Heart left ventricle (tissue), 16 donors: Measurements from ENCODE around the gene STK25. TPM values are rescaled to one million over a fixed set of nuclear protein-coding genes. Genes with fewer than 3 reads are reported as not detected.
A peak's percentile ranks its signal among the peaks of the same experiment; 100 is the strongest.

ENCODE experiments used
- ATAC-seq, 4 donors: fragments of 200-7000 bp; cut with Tn5 transposase; one replicate each; pipeline ENCODE4 v1.9.1; 2020 to 2022; ENCODE audit warnings: moderate library complexity in 4 of 4, mild to moderate bottlenecking in 3 of 4, moderate number of reproducible peaks in 1 of 4
- DNase-seq, 5 donors: peaks; one replicate each; pipeline ENCODE4 v3.0.0-alpha.2; 2020
- H3K27ac ChIP-seq, 12 donors: fragments of 200-600 bp; sonication (generic) in 4 of 12; one replicate each; pipeline versions ENCODE4 v1.5.0 to v1.8.0; 2016 to 2022; ENCODE audit warnings: mild to moderate bottlenecking in 2 of 12
- H3K27me3 ChIP-seq, 9 donors: fragments of 200-600 bp; sonication (generic) in 2 of 9; one replicate each; pipeline versions ENCODE4 v1.5.1 to v1.8.0; 2016 to 2022; ENCODE audit warnings: mild to moderate bottlenecking in 3 of 9
- H3K36me3 ChIP-seq, 9 donors: fragments of 200-600 bp; sonication (generic) in 2 of 9; one replicate each; pipeline versions ENCODE4 v1.5.0 to v1.8.0; 2018 to 2022; ENCODE audit warnings: mild to moderate bottlenecking in 2 of 9
- H3K4me1 ChIP-seq, 12 donors: fragments of 200-600 bp; sonication (generic) in 4 of 12; one replicate each; pipeline versions ENCODE4 v1.5.0 to v1.8.0; 2016 to 2022; ENCODE audit warnings: mild to moderate bottlenecking in 3 of 12
- H3K4me3 ChIP-seq, 12 donors: fragments of 200-600 bp; sonication (generic) in 4 of 12; one replicate each; pipeline versions ENCODE4 v1.5.0 to v1.8.0; 2017 to 2022; ENCODE audit warnings: mild to moderate bottlenecking in 9 of 12, moderate library complexity in 4 of 12
- H3K9me3 ChIP-seq, 12 donors: fragments of 200-600 bp; sonication (generic) in 4 of 12; one replicate each; pipeline versions ENCODE4 v1.5.0 to v1.8.0; 2016 to 2022; ENCODE audit warnings: mild to moderate bottlenecking in 1 of 12
- CTCF ChIP-seq, 12 donors: fragments of 200-600 bp; sonication (generic) in 4 of 12; IDR thresholded peaks; one replicate each; pipeline versions ENCODE4 v1.5.0 to v1.8.0; 2018 to 2022; ENCODE audit warnings: antibody characterized with exemption in 12 of 12, mild to moderate bottlenecking in 5 of 12
- POLR2A ChIP-seq, 2 donors: fragments of 450-650 bp; IDR thresholded peaks; one replicate each; pipeline ENCODE4 v1.6.1; 2017; ENCODE audit warnings: antibody characterized with exemption in 2 of 2, mild to moderate bottlenecking in 2 of 2, moderate library complexity in 2 of 2
- WGBS, 4 donors: extraction: QIAGEN DNeasy Blood & Tissue Kit in 2 of 4; methylation state at CpG; one replicate each; pipeline versions ENCODE4 v1.1.5 to v1.1.7; 2013 to 2018; 5-methylcytosine and 5-hydroxymethylcytosine counted together
- intact Hi-C, 10 donors: fragments of 100-400 bp; cut with DNase I; formaldehyde crosslinking; loops; one replicate each; pipeline versions ENCODE4 v1.11.1 to v1.14.2; 2022
- polyA plus RNA-seq, 2 donors: library from polyadenylated mRNA; stranded (reverse); fragments of 200-250 nt; gene quantifications; one replicate each; pipeline ENCODE4 v1.2.3, GENCODE V29; 2013
- total RNA-seq, 9 donors: library from RNA; depleted of rRNA in 2 of 9; stranded (reverse); fragments of >200 nt in 2 of 9; fragmentation: NEBNext Ultra II Directional in 3 of 9; extraction: Animal tissue kit (Norgen Biotek cat#: 25700) in 3 of 9; gene quantifications; one replicate each; pipeline versions ENCODE4 v1.1.0 to v1.2.4, GENCODE V29; 2016 to 2023
- donor health status: ischemic (EF 13 %, LVEDD 7.1; RV severe dilation, severe dysfunction).
- donor health status: healthy with polysubstance abuse.
- donor health status: DM: no; HTN: yes; CAD: no.
- donor health status: DM: no; HTN: no; CAD: no.
- donor health status: ischemic (EF 25% LVEDD 6.9; RV normal size, moderate dysfunction).
- donor health status: ischemic (EF 25% LVEDD 5.7; RV mildly dilated, moderate dysfunction).
- donor health status: healthy.
- donor health status: DM: yes; HTN: yes; CAD: no.
- donor health status: ischemic (EF 35%, LVEDD 5.7; RV mildly dilated, moderate dysfunction).
- donor health status: nonischemic (EF 11% LVEDD 7.7; RV severe dilation, severe dysfunction).
- donor health status: DM: yes; HTN: yes; CAD: no.
- donor health status: PGD.
- donor health status: ischemic (EF 29% LVEDD 5.4; RV normal size, mild dysfunction).
- donor health status: nonischemic (EF 23%, LVEDD 6.1; RV moderate dilation, normal function).

Gene STK25
- total and polyA plus RNA-seq, 11 donors, result 76.8 to 186 (median 94.8) TPM

GRCh38 chr2:241498115-241499070, 10.0 kb downstream of the STK25 start:
- H3K4me1 ChIP-seq, result no peaks in the 10 kb centered on the region
- ATAC-seq (peak in 1 of 4 donors; percentile 10), DNase-seq (no peak)
- TF ChIP-seq POLR2A (IDR thresholded peaks at IDR 0.05), result no peak
- H3K27me3 ChIP-seq, result no peaks in the 10 kb centered on the region
- intact Hi-C loops, result no loop called here
- peaks cover 2 to 81% (median 66%) of the 10 kb centered on the region in 9 donors for H3K36me3 ChIP-seq
- 94 to 95% (median 95%) methylated on average over 24 to 36 of the region's 36 CpGs for WGBS, 4 donors
- no peak overlapping the region for H3K27ac ChIP-seq
- no peak overlapping the region for H3K4me3 ChIP-seq
- H3K9me3 ChIP-seq, result no peaks in the 10 kb centered on the region

- TF ChIP-seq POLR2A (IDR thresholded peaks at IDR 0.05) (no peak), CTCF (IDR thresholded peaks at IDR 0.05) (no peak)
- Histone ChIP-seq H3K9me3 (no peaks in the 10 kb centered on the region), H3K27me3 (no peaks in the 10 kb centered on the region), H3K4me3 (no peak overlapping the region), H3K36me3 (peaks cover 2 to 92% (median 73%) of the 10 kb centered on the region in 9 donors), H3K4me1 (no peaks in the 10 kb centered on the region), H3K27ac (no peak overlapping the region)
- intact Hi-C loops, result no loop called here
- ATAC-seq, result peak in 1 of 4 donors; percentile 2
- WGBS, 4 donors, result 91 to 93% (median 92%) methylated on average over 17 to 29 of the region's 29 CpGs
- DNase-seq, result no peak
These were observed 11.2 kb downstream of the STK25 start for GRCh38 chr2:241496904-241497877.

GRCh38 chr2:241496003-241496707, 12.2 kb downstream of the STK25 start:
- 93 to 95% (median 95%) methylated on average over 24 to 28 of the region's 28 CpGs for WGBS, 4 donors
- Histone ChIP-seq H3K4me3 (no peak overlapping the region), H3K27me3 (no peaks in the 10 kb centered on the region), H3K36me3 (peaks cover 2 to 99% (median 73%) of the 10 kb centered on the region in 9 donors), H3K27ac (no peak overlapping the region), H3K9me3 (no peaks in the 10 kb centered on the region), H3K4me1 (no peaks in the 10 kb centered on the region)
- no peak for ATAC-seq
- TF ChIP-seq POLR2A (IDR thresholded peaks at IDR 0.05) (no peak), CTCF (IDR thresholded peaks at IDR 0.05) (no peak)
- intact Hi-C loops, result no loop called here
- DNase-seq, result no peak
